A673 (cell line): Measurements from ENCODE around the gene NOTCH4. TPM values are rescaled to one million over a fixed set of nuclear protein-coding genes. Genes with fewer than 3 reads are reported as not detected.

Source experiments
- BruUV-seq: library from RNA; stranded (reverse); fragments of 400-500 nt; replicated peaks from 2 replicates; lab custom pipeline; 2021; lab: Mats Ljungman, UMichigan
- CTCF ChIA-PET: fragments of 300-600 bp; sonication (Branson Sonifier 250); formaldehyde crosslinking; loops from one replicate; lab custom pipeline; 2022; ENCODE audit warnings: antibody characterized with exemption; lab: Charles Lee
- POLR2A ChIA-PET: fragments of 300-600 bp; sonication (Branson Sonifier 250); formaldehyde crosslinking; loops from one replicate; lab custom pipeline; 2022; ENCODE audit warnings: antibody characterized with exemption; ENCODE audit not compliant: low non-redundant PET; lab: Charles Lee
- DNase-seq: peaks from one replicate; pipeline ENCODE4 v3.0.0-alpha.2; 2015; ENCODE audit warnings: low spot score
- H3K27ac ChIP-seq: fragments of 200-600 bp; sonication (generic); 2 replicates; pipeline ENCODE4 v1.5.1; 2016; ENCODE audit warnings: mixed run types, low read depth, mild to moderate bottlenecking, mixed read lengths, antibody characterized with exemption, low read length; ENCODE audit not compliant: poor library complexity, severe bottlenecking
- H3K27me3 ChIP-seq: fragments of 200-600 bp; sonication (generic); replicated peaks from 2 replicates; pipeline ENCODE4 v1.6.1; 2017; ENCODE audit warnings: mixed run types, low read depth, mild to moderate bottlenecking, mixed read lengths, antibody characterized with exemption, low read length; ENCODE audit not compliant: insufficient read depth, poor library complexity
- H3K36me3 ChIP-seq: fragments of 200-600 bp; sonication (generic); 2 replicates; pipeline ENCODE4 v1.6.1; 2016; ENCODE audit warnings: mixed run types, mild to moderate bottlenecking, mixed read lengths, antibody characterized with exemption, low read length; ENCODE audit not compliant: insufficient read depth, poor library complexity, severe bottlenecking
- H3K4me1 ChIP-seq: fragments of 200-600 bp; sonication (generic); 2 replicates; pipeline ENCODE4 v1.6.1; 2017; ENCODE audit warnings: mixed run types, mild to moderate bottlenecking, mixed read lengths, antibody characterized with exemption, low read length; ENCODE audit not compliant: insufficient read depth, poor library complexity, severe bottlenecking
- H3K4me3 ChIP-seq: fragments of 200-600 bp; sonication (generic); 2 replicates; pipeline ENCODE4 v1.5.1; 2016; ENCODE audit warnings: low read depth, mixed run types, mild to moderate bottlenecking, mixed read lengths, low read length; ENCODE audit not compliant: poor library complexity, severe bottlenecking
- H3K9me3 ChIP-seq: fragments of 200-600 bp; sonication (generic); 2 replicates; pipeline ENCODE4 v1.6.1; 2016; ENCODE audit warnings: mixed run types, low read depth, mild to moderate bottlenecking, mixed read lengths, antibody characterized with exemption, low read length; ENCODE audit not compliant: poor library complexity, severe bottlenecking
- CTCF ChIP-seq: fragments of 300-800, 200-600 bp; sonication (generic); conservative IDR thresholded peaks from 2 replicates; pipeline ENCODE4 v1.5.1; 2017; ENCODE audit warnings: low read depth, mild to moderate bottlenecking, antibody characterized with exemption, low read length, moderate library complexity, mixed read lengths
- EZH2 ChIP-seq: fragments of 200-600 bp; sonication (generic); IDR thresholded peaks from 2 replicates; pipeline ENCODE4 v1.6.1; 2017; ENCODE audit warnings: borderline replicate concordance, low read depth, mild to moderate bottlenecking, mixed read lengths, antibody characterized with exemption, low read length; ENCODE audit not compliant: poor library complexity, severe bottlenecking
- intact Hi-C: fragments of 100-400 bp; cut with micrococcal nuclease; formaldehyde crosslinking; loops from one replicate; pipeline ENCODE4 v1.10.0; 2022; ENCODE audit not compliant: unreplicated experiment
- total RNA-seq: library from RNA; stranded (reverse); gene quantifications from 2 replicates; pipeline ENCODE4 v1.2.3, GENCODE V29; 2021

The NOTCH4 gene
- total RNA-seq, 1 experiment from 2014 or later, result 2.4 TPM

- no peak overlapping the region for H3K27ac ChIP-seq
- no peaks in the 10 kb centered on the region for H3K27me3 ChIP-seq
- ChIA-PET POLR2A (no interaction called here), CTCF (no interaction called here)
- H3K9me3 ChIP-seq, result no peaks in the 10 kb centered on the region
- H3K4me1 ChIP-seq, result peaks cover 23% of the 10 kb centered on the region
- H3K36me3 ChIP-seq, result peaks cover 26% of the 10 kb centered on the region
- no peak for TF ChIP-seq EZH2
- no peak for TF ChIP-seq CTCF
- intact Hi-C loops, result no loop called here
- no TSS peak for BruUV-seq
- DNase-seq, result no peak
- peak overlapping the region; percentile 97 for H3K4me3 ChIP-seq
Measured at GRCh38 chr6:32179766-32180405, 44.0 kb downstream of the NOTCH4 start.

GRCh38 chr6:32178547-32179440, 45.1 kb downstream of the NOTCH4 start:
- Histone ChIP-seq H3K27ac (peak overlapping the region; percentile 97), H3K27me3 (no peaks in the 10 kb centered on the region), H3K4me1 (peaks cover 25% of the 10 kb centered on the region), H3K9me3 (no peaks in the 10 kb centered on the region), H3K36me3 (peaks cover 21% of the 10 kb centered on the region), H3K4me3 (peak overlapping the region; percentile 97)
- POLR2A ChIA-PET, result interaction anchor here (0.5 to 0.9 kb wide), 3 partner anchors 15 to 218 kb away, joined by 3 to 6 read pairs (median 5); no protein-coding TSS in a partner anchor
- CTCF ChIA-PET, result no interaction called here
- BruUV-seq, result no TSS peak
- intact Hi-C loops, result no loop called here
- no peak for DNase-seq
- TF ChIP-seq EZH2, result no peak
- no peak for TF ChIP-seq CTCF

GRCh38 chr6:32177788-32178546, 45.9 kb downstream of the NOTCH4 start, which contains the start of gene RNF5:
Gene RNF5 (plus strand): TSS chr6:32178405. CDS start chr6:32178512, 107 bp downstream.
- intact Hi-C loops, result no loop called here
- BruUV-seq, result no TSS peak
- TF ChIP-seq CTCF, result no peak
- no peak for TF ChIP-seq EZH2
- Histone ChIP-seq H3K27ac (peak within 1 kb of the TSS; percentile 97), H3K9me3 (no peaks in the 10 kb centered on the region), H3K36me3 (peaks cover 13% of the 10 kb centered on the region), H3K4me3 (peak within 1 kb of the TSS; percentile 97), H3K4me1 (peaks cover 25% of the 10 kb centered on the region), H3K27me3 (no peaks in the 10 kb centered on the region)
- peak; percentile 100 for DNase-seq
- POLR2A ChIA-PET, result interaction anchor here (0.9 kb wide), 1 partner anchor 14 kb away, joined by 5 read pairs; no protein-coding TSS in a partner anchor
- CTCF ChIA-PET, result interaction anchor here (1.0 kb wide), 1 partner anchor 18 kb away, joined by 3 read pairs; no protein-coding TSS in a partner anchor
